Testis (tissue), 2 donors: ENCODE results near the gene GUCY2D.

Source experiments
- CTCF ChIP-seq, 3 experiments: fragments of 450-650 bp in 2 of 3; fragments of 200-600 bp in 1 of 3; sonication (generic) in 1 of 3; IDR thresholded peaks; one replicate each; pipeline ENCODE4 v1.5.1; 2016 to 2019; ENCODE audit warnings: antibody characterized with exemption in 3 of 3, mild to moderate bottlenecking in 2 of 3, moderate library complexity in 1 of 3
- POLR2A ChIP-seq: fragments of 450-650 bp; IDR thresholded peaks from one replicate; pipeline ENCODE4 v1.6.1; 2017; ENCODE audit warnings: antibody characterized with exemption, mild to moderate bottlenecking, moderate library complexity

GRCh38 chr17:8062807-8063483 is 60.5 kb downstream of the GUCY2D start:
- TF ChIP-seq CTCF (IDR thresholded peaks at IDR 0.05) = no peak
- no peak for TF ChIP-seq POLR2A
